Vagina (tissue), 2 donors: Measurements from ENCODE around the gene CCDC69.

Experiments used
- POLR2A ChIP-seq, 2 donors: fragments of 450-650 bp; IDR thresholded peaks; one replicate each; pipeline ENCODE4 v1.6.1; 2017; ENCODE audit warnings: antibody characterized with exemption in 2 of 2, mild to moderate bottlenecking in 2 of 2, moderate library complexity in 2 of 2
- POLR2AphosphoS5 ChIP-seq, 2 donors: sonication (generic); formaldehyde crosslinking; IDR thresholded peaks; one replicate each; pipeline ENCODE4 v1.9.0; 2017; ENCODE audit warnings: antibody characterized with exemption in 2 of 2, mild to moderate bottlenecking in 2 of 2, low read depth in 1 of 2; ENCODE audit not compliant: insufficient read depth in 1 of 2
- TF ChIP-seq, protein P1 (sequence below), 3 experiments: fragments of 450-650 bp in 2 of 3; fragments of 200-600 bp in 1 of 3; sonication (generic) in 1 of 3; IDR thresholded peaks; one replicate each; pipeline ENCODE4 v1.5.1; 2017 to 2019; ENCODE audit warnings: antibody characterized with exemption in 3 of 3, mild to moderate bottlenecking in 2 of 3, moderate library complexity in 2 of 3

DNA sequence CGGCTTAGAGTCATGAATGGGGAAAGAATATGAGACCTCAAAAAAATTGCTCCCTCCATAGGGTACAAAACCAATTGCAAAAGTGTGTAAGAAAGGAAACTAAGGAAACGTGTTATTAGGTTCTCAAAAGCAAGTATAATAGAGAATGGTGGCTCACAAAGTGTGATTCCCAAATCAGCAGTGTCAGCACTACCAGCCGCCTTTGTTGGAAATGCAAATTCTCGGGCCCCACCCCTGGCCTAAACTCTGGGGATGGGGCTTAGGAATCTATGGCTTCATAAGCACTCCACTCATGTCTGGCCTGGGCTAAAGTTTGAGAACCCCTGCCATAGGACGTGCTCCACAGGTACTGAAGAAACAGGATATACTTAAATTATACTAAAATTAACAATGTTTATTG is 1.6 kb upstream of the CCDC69 start:
- TF ChIP-seq POLR2A (IDR thresholded peaks at IDR 0.05) (no peak), POLR2AphosphoS5 (IDR thresholded peaks at IDR 0.05; ENCODE audit: insufficient read depth in 1 of 2, low read depth in 1 of 2) (no peak)
- TF ChIP-seq, protein P1, sequence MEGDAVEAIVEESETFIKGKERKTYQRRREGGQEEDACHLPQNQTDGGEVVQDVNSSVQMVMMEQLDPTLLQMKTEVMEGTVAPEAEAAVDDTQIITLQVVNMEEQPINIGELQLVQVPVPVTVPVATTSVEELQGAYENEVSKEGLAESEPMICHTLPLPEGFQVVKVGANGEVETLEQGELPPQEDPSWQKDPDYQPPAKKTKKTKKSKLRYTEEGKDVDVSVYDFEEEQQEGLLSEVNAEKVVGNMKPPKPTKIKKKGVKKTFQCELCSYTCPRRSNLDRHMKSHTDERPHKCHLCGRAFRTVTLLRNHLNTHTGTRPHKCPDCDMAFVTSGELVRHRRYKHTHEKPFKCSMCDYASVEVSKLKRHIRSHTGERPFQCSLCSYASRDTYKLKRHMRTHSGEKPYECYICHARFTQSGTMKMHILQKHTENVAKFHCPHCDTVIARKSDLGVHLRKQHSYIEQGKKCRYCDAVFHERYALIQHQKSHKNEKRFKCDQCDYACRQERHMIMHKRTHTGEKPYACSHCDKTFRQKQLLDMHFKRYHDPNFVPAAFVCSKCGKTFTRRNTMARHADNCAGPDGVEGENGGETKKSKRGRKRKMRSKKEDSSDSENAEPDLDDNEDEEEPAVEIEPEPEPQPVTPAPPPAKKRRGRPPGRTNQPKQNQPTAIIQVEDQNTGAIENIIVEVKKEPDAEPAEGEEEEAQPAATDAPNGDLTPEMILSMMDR (IDR thresholded peaks at IDR 0.05) = no peak
